ENCODE measurements around the gene PAQR8. TPM values are rescaled to one million over a fixed set of nuclear protein-coding genes. Genes with fewer than 3 reads are reported as not detected.

PAQR8 gene
- total and polyA plus RNA-seq, 4 donors, result 0.43 to 3.3 (median 0.74) TPM

DNA sequence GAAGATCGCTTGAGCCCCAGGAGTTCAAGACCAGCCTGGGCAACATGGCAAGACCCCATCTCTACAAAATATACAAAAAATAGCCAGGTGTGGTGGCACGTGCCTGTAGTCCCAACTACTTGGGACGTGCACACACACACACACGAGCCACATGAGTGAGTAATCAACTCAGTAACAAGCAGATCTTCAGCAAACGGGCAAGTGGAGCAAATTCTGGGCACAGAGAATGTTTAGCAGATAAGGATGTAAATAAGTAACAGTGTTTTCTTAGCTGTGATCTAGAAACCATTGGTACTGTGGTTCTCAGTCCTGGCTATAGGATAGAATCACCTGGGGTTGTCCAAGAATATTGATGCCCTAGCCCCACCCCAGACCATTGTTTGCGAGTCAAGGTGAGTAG, 6.1 kb downstream of the PAQR8 start (continued):
- TF ChIP-seq, protein P1, sequence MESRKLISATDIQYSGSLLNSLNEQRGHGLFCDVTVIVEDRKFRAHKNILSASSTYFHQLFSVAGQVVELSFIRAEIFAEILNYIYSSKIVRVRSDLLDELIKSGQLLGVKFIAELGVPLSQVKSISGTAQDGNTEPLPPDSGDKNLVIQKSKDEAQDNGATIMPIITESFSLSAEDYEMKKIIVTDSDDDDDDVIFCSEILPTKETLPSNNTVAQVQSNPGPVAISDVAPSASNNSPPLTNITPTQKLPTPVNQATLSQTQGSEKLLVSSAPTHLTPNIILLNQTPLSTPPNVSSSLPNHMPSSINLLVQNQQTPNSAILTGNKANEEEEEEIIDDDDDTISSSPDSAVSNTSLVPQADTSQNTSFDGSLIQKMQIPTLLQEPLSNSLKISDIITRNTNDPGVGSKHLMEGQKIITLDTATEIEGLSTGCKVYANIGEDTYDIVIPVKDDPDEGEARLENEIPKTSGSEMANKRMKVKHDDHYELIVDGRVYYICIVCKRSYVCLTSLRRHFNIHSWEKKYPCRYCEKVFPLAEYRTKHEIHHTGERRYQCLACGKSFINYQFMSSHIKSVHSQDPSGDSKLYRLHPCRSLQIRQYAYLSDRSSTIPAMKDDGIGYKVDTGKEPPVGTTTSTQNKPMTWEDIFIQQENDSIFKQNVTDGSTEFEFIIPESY (IDR thresholded peaks at IDR 0.05), result no peak
- TF ChIP-seq, protein P2, sequence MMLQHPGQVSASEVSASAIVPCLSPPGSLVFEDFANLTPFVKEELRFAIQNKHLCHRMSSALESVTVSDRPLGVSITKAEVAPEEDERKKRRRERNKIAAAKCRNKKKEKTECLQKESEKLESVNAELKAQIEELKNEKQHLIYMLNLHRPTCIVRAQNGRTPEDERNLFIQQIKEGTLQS (IDR thresholded peaks at IDR 0.05), result no peak
- no peak for TF ChIP-seq NR2F2 (IDR thresholded peaks at IDR 0.05)
- TF ChIP-seq EGR1 (IDR thresholded peaks at IDR 0.05; ENCODE audit: low read depth in 2 of 2), result no peak
- TF ChIP-seq JUND (IDR thresholded peaks at IDR 0.05), result no peak

DNA sequence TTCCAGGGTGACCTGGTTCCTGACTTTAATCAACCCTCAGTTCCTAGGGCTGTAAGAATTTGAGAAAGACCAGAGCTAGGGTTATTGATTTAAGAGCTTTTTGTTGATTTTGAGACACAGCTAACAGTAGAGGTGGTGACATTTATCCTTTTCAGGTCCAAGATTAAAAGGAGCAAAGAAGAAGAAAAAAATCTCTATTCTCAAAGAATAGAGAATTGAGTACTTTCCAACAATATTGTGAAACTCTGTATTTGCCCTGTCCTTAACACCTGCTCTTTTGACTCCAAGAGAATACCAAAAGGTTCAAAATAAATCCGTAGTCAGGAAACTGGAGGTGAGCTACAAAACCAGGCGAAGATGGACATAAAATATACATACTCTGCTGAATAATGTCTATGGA, 7.3 kb downstream of the PAQR8 start:
- Histone ChIP-seq H3K27ac (ENCODE audit: low read depth in 1 of 2, low read length in 2 of 2) (no peak overlapping the region), H3K27me3 (ENCODE audit: control insufficient read depth in 4 of 4, insufficient read depth in 4 of 4, low read length in 3 of 4) (no peaks in the 10 kb centered on the region), H3K9ac (ENCODE audit: low read depth in 1 of 2, low read length in 2 of 2) (no peak overlapping the region), H3K4me1 (ENCODE audit: control insufficient read depth in 4 of 4, insufficient read depth in 4 of 4, low read length in 3 of 4) (peaks cover 4 to 14% (median 7%) of the 10 kb centered on the region in 4 donors), H3K9me3 (ENCODE audit: control insufficient read depth in 4 of 4, low read length in 3 of 4) (no peaks in the 10 kb centered on the region), H3K36me3 (ENCODE audit: control insufficient read depth in 4 of 4, insufficient read depth in 3 of 4, low read depth in 1 of 4, low read length in 3 of 4) (no peaks in the 10 kb centered on the region), H3K4me3 (ENCODE audit: low read depth in 1 of 3, low read length in 3 of 3) (no peak overlapping the region)
- DNase-seq (ENCODE audit: low spot score), result no peak
- TF ChIP-seq HNF4A (conservative IDR thresholded peaks at IDR 0.05), result peak; percentile 15 to 17
- TF ChIP-seq TAF1 (conservative IDR thresholded peaks at IDR 0.05), result no peak
- WGBS, result 57% methylated on average over 2 of the region's 2 CpGs

DNA sequence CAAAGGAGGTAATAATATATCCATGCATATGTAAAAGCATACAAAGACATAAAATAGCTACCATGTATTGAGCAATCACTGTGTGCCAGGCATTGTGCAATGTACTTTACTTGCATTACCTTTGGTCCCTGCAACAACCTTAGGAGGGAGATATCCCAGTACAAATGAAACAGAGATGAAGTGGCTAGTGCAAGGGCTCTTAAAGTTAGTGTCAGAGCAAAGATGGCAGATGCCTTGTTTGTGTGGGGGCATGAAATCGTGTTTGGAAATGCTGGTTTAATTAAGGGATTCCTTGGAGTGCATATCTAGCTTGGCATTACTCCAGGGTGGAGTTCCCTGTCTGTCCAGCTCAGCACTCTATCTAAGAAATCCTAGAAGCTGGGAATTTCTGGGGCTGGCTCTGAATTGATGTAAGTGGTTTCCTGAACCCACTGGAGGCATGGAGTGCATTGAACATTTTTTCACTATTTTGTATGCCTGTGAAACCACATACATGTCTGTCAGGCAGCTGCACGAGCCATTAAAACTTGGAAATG, 9.8 kb downstream of the PAQR8 start:
- no peak overlapping the region for H3K4me3 ChIP-seq (ENCODE audit: low read depth in 1 of 3, low read length in 3 of 3)
- peaks cover 4 to 14% (median 7%) of the 10 kb centered on the region in 4 donors for H3K4me1 ChIP-seq (ENCODE audit: control insufficient read depth in 4 of 4, insufficient read depth in 4 of 4, low read length in 3 of 4)
- H3K27me3 ChIP-seq (ENCODE audit: control insufficient read depth in 4 of 4, insufficient read depth in 4 of 4, low read length in 3 of 4), result no peaks in the 10 kb centered on the region
- DNase-seq (ENCODE audit: low spot score), result no peak
- no peaks in the 10 kb centered on the region for H3K36me3 ChIP-seq (ENCODE audit: control insufficient read depth in 4 of 4, insufficient read depth in 3 of 4, low read depth in 1 of 4, low read length in 3 of 4)
- no peak overlapping the region for H3K27ac ChIP-seq (ENCODE audit: low read depth in 1 of 2, low read length in 2 of 2)
- H3K9me3 ChIP-seq (ENCODE audit: control insufficient read depth in 4 of 4, low read length in 3 of 4), result no peaks in the 10 kb centered on the region
- H3K9ac ChIP-seq (ENCODE audit: low read depth in 1 of 2, low read length in 2 of 2), result no peak overlapping the region
- TF ChIP-seq EGR1 (IDR thresholded peaks at IDR 0.05; ENCODE audit: low read depth in 2 of 2) (no peak), FOXA1 (IDR thresholded peaks at IDR 0.05) (no peak), JUND (IDR thresholded peaks at IDR 0.05) (peak in 1 of 2 donors; percentile 31), HNF4A (conservative IDR thresholded peaks at IDR 0.05) (peak; percentile 71 to 76), RXRA (IDR thresholded peaks at IDR 0.05) (peak; percentile 54 to 59), GABPA (IDR thresholded peaks at IDR 0.05 in 1 of 2, conservative IDR thresholded peaks at IDR 0.05 in 1 of 2) (no peak), NR2F2 (IDR thresholded peaks at IDR 0.05) (no peak), HNF4G (IDR thresholded peaks at IDR 0.05) (peak; percentile 40), RAD21 (IDR thresholded peaks at IDR 0.05) (peak in 1 of 2 donors; percentile 31), SP1 (IDR thresholded peaks at IDR 0.05) (no peak), TAF1 (conservative IDR thresholded peaks at IDR 0.05) (no peak), FOXA2 (IDR thresholded peaks at IDR 0.05) (no peak), YY1 (IDR thresholded peaks at IDR 0.05) (no peak)
- TF ChIP-seq, protein P3, sequence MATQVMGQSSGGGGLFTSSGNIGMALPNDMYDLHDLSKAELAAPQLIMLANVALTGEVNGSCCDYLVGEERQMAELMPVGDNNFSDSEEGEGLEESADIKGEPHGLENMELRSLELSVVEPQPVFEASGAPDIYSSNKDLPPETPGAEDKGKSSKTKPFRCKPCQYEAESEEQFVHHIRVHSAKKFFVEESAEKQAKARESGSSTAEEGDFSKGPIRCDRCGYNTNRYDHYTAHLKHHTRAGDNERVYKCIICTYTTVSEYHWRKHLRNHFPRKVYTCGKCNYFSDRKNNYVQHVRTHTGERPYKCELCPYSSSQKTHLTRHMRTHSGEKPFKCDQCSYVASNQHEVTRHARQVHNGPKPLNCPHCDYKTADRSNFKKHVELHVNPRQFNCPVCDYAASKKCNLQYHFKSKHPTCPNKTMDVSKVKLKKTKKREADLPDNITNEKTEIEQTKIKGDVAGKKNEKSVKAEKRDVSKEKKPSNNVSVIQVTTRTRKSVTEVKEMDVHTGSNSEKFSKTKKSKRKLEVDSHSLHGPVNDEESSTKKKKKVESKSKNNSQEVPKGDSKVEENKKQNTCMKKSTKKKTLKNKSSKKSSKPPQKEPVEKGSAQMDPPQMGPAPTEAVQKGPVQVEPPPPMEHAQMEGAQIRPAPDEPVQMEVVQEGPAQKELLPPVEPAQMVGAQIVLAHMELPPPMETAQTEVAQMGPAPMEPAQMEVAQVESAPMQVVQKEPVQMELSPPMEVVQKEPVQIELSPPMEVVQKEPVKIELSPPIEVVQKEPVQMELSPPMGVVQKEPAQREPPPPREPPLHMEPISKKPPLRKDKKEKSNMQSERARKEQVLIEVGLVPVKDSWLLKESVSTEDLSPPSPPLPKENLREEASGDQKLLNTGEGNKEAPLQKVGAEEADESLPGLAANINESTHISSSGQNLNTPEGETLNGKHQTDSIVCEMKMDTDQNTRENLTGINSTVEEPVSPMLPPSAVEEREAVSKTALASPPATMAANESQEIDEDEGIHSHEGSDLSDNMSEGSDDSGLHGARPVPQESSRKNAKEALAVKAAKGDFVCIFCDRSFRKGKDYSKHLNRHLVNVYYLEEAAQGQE (IDR thresholded peaks at IDR 0.05), result no peak
- TF ChIP-seq, protein P4, sequence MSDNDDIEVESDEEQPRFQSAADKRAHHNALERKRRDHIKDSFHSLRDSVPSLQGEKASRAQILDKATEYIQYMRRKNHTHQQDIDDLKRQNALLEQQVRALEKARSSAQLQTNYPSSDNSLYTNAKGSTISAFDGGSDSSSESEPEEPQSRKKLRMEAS (IDR thresholded peaks at IDR 0.05), result no peak
- TF ChIP-seq, protein P1 (IDR thresholded peaks at IDR 0.05), result no peak
- TF ChIP-seq, protein P5, sequence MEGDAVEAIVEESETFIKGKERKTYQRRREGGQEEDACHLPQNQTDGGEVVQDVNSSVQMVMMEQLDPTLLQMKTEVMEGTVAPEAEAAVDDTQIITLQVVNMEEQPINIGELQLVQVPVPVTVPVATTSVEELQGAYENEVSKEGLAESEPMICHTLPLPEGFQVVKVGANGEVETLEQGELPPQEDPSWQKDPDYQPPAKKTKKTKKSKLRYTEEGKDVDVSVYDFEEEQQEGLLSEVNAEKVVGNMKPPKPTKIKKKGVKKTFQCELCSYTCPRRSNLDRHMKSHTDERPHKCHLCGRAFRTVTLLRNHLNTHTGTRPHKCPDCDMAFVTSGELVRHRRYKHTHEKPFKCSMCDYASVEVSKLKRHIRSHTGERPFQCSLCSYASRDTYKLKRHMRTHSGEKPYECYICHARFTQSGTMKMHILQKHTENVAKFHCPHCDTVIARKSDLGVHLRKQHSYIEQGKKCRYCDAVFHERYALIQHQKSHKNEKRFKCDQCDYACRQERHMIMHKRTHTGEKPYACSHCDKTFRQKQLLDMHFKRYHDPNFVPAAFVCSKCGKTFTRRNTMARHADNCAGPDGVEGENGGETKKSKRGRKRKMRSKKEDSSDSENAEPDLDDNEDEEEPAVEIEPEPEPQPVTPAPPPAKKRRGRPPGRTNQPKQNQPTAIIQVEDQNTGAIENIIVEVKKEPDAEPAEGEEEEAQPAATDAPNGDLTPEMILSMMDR (IDR thresholded peaks at IDR 0.05; ENCODE audit: low read depth, low read length, missing input control), result no peak
- TF ChIP-seq, protein P2 (IDR thresholded peaks at IDR 0.05), result no peak
- WGBS, result 63% methylated on average over 2 of the region's 2 CpGs

Measured in liver (tissue), 9 donors.